Colonic mucosa (tissue), 4 donors: ENCODE results near the gene PHACTR1. TPM values are rescaled to one million over a fixed set of nuclear protein-coding genes. Genes with fewer than 3 reads are reported as not detected.

Experiments used
- DNase-seq: peaks from one replicate; pipeline ENCODE4 v3.0.0-alpha.2; 2020
- H3K27ac ChIP-seq: fragments of 200-600 bp; one replicate; pipeline ENCODE4 v1.8.0; 2021
- H3K27me3 ChIP-seq: fragments of 200-600 bp; one replicate; pipeline ENCODE4 v1.8.0; 2021
- H3K36me3 ChIP-seq: fragments of 200-600 bp; one replicate; pipeline ENCODE4 v1.8.0; 2021
- H3K4me1 ChIP-seq: fragments of 200-600 bp; one replicate; pipeline ENCODE4 v1.8.0; 2021; ENCODE audit warnings: mild to moderate bottlenecking
- H3K4me3 ChIP-seq: fragments of 200-600 bp; one replicate; pipeline ENCODE4 v1.8.0; 2021
- H3K9ac ChIP-seq, 2 donors: one replicate each; pipeline ENCODE4 v1.7.0; 2013; ENCODE audit warnings: control low read depth in 2 of 2, low read depth in 2 of 2, low read length in 2 of 2
- H3K9me3 ChIP-seq: fragments of 200-600 bp; one replicate; pipeline ENCODE4 v1.8.0; 2021
- intact Hi-C: fragments of 100-400 bp; cut with DNase I; formaldehyde crosslinking; loops from one replicate; pipeline ENCODE4 v1.14.1; 2022
- total RNA-seq, 2 donors: library from RNA; stranded (reverse); fragmentation: NEBNext Ultra II Directional in 1 of 2; extraction: Animal tissue kit (Norgen Biotek cat#: 25700) in 1 of 2; gene quantifications; one replicate each; pipeline ENCODE4 v1.2.1, GENCODE V29; 2021
- TF ChIP-seq, protein P1 (sequence below): fragments of 200-600 bp; IDR thresholded peaks from one replicate; pipeline ENCODE4 v1.8.0; 2022; ENCODE audit warnings: antibody characterized with exemption, mild to moderate bottlenecking
- donor health status: healthy.
- donor health status: DM: no; HTN: no; CAD: no.
- donor health status: DM: no; HTN: no; CAD: no.

PHACTR1 gene
- total RNA-seq, 2 donors from 2014 or later: 1.7 to 2.2 TPM

DNA sequence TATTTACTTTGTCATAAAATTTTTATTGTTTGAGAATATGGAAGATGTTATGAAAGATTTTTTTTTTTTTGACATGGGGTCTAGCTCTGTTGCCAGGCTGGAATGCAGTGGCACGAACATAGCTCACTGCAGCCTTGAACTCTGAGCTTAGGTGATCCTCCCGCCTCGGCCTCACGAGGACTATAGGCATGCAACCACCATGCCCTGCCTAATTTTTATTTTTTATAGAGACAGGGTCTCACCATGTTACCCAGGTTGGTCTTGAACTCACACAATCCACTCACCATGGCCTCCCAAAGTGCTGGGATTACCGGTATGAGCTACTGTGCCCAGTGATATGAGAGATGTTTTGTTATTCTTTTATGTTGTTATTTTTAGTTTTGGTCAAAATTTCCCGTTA is 316.0 kb downstream of the PHACTR1 start:
- Histone ChIP-seq H3K36me3 (no peaks in the 10 kb centered on the region), H3K27me3 (no peaks in the 10 kb centered on the region), H3K9ac (no peak overlapping the region), H3K4me1 (no peaks in the 10 kb centered on the region), H3K9me3 (no peaks in the 10 kb centered on the region), H3K4me3 (no peak overlapping the region), H3K27ac (no peak overlapping the region)
- intact Hi-C loops: no loop called here
- no peak for DNase-seq
- TF ChIP-seq, protein P1, sequence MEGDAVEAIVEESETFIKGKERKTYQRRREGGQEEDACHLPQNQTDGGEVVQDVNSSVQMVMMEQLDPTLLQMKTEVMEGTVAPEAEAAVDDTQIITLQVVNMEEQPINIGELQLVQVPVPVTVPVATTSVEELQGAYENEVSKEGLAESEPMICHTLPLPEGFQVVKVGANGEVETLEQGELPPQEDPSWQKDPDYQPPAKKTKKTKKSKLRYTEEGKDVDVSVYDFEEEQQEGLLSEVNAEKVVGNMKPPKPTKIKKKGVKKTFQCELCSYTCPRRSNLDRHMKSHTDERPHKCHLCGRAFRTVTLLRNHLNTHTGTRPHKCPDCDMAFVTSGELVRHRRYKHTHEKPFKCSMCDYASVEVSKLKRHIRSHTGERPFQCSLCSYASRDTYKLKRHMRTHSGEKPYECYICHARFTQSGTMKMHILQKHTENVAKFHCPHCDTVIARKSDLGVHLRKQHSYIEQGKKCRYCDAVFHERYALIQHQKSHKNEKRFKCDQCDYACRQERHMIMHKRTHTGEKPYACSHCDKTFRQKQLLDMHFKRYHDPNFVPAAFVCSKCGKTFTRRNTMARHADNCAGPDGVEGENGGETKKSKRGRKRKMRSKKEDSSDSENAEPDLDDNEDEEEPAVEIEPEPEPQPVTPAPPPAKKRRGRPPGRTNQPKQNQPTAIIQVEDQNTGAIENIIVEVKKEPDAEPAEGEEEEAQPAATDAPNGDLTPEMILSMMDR: no peak

DNA sequence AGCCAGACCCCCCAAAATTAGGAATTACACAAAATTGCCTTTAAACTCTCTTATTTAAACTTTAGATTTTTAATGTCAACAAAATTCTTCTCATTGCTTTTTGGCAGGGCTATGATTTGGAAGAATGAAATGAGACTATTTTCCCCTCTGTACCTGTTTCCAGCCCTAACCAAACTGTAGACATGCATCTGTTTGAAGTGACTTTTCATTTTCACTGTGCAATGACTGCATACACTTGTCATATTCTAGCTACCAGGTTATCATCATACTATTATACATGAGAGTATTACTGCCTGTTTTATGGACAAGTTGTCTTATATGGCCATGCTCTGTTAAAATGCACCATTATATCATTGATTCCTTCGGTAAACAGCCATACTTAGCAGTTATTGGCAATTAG is 316.6 kb downstream of the PHACTR1 start:
- no peak for DNase-seq
- Histone ChIP-seq H3K9me3 (no peaks in the 10 kb centered on the region), H3K9ac (no peak overlapping the region), H3K27me3 (no peaks in the 10 kb centered on the region), H3K4me3 (no peak overlapping the region), H3K36me3 (no peaks in the 10 kb centered on the region), H3K27ac (no peak overlapping the region), H3K4me1 (no peaks in the 10 kb centered on the region)
- intact Hi-C loops: no loop called here
- TF ChIP-seq, protein P1: no peak

DNA sequence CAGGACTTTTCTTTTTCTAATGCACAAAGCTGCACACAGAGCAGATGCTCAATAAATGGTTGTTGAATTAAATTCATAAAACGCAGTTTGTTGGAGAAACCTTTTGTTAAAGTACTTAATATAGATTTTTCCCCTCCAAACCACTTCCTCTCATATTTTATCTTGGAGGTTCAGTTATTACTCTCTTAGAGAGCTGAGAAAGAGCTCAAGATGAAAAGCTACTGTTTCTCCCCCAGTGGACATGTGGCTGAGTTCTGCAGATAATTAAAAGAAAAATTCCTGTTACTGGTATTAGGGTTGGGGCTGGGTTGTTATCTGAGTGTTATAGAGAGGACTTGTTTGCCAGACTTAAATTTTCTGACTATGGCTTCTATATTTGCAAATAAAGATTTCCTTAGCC is 317.7 kb downstream of the PHACTR1 start:
- H3K36me3 ChIP-seq: no peaks in the 10 kb centered on the region
- no peaks in the 10 kb centered on the region for H3K27me3 ChIP-seq
- H3K4me3 ChIP-seq: no peak overlapping the region
- no peak overlapping the region for H3K9ac ChIP-seq
- TF ChIP-seq, protein P1: no peak
- no peak for DNase-seq
- intact Hi-C loops: no loop called here
- no peaks in the 10 kb centered on the region for H3K9me3 ChIP-seq
- no peak overlapping the region for H3K27ac ChIP-seq
- H3K4me1 ChIP-seq: no peaks in the 10 kb centered on the region

DNA sequence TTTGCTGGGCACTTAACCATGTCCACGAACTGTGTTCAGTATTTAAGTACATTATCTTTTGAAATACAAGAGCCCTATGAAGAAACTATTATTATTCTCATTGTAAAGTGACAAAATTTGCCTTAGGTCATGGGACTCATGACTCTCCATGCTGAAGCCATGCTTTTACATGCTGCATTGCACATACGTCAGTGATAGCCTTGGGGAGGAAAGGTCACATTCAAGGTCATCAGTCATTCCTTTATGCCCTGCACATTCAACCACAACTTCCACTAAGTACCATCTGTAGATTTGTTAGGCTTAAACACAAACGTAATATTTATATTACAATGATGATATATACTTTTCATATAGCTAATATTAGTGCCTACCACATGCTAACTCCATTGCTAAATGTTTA is 319.0 kb downstream of the PHACTR1 start:
- no peaks in the 10 kb centered on the region for H3K27me3 ChIP-seq
- H3K9ac ChIP-seq: no peak overlapping the region
- TF ChIP-seq, protein P1: no peak
- no peaks in the 10 kb centered on the region for H3K9me3 ChIP-seq
- no peaks in the 10 kb centered on the region for H3K4me1 ChIP-seq
- no peak overlapping the region for H3K27ac ChIP-seq
- H3K4me3 ChIP-seq: no peak overlapping the region
- DNase-seq: no peak
- intact Hi-C loops: no loop called here
- no peaks in the 10 kb centered on the region for H3K36me3 ChIP-seq

DNA sequence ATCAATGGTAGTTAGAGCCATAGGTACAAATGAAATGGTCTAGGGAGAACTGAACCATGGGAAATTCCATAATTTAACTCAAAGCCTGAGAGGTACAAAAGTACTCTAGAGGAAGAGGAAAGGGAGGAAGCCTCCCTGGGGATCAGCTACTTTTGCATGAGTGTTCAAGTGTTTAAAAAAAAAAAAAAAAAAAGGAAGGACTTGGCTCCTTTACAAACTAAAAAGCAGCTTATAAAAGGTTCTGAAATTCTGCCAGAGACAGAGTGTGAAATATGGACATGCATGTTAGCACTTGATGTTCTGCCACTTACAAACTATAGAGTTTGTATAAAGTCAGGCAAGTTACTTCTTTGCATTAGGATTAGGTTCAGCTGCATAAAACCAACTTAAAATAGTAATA is 321.7 kb downstream of the PHACTR1 start:
- H3K9me3 ChIP-seq: no peaks in the 10 kb centered on the region
- no peak overlapping the region for H3K27ac ChIP-seq
- no peak overlapping the region for H3K9ac ChIP-seq
- H3K4me1 ChIP-seq: no peaks in the 10 kb centered on the region
- TF ChIP-seq, protein P1: no peak
- H3K27me3 ChIP-seq: no peaks in the 10 kb centered on the region
- intact Hi-C loops: no loop called here
- H3K36me3 ChIP-seq: no peaks in the 10 kb centered on the region
- DNase-seq: no peak
- no peak overlapping the region for H3K4me3 ChIP-seq

DNA sequence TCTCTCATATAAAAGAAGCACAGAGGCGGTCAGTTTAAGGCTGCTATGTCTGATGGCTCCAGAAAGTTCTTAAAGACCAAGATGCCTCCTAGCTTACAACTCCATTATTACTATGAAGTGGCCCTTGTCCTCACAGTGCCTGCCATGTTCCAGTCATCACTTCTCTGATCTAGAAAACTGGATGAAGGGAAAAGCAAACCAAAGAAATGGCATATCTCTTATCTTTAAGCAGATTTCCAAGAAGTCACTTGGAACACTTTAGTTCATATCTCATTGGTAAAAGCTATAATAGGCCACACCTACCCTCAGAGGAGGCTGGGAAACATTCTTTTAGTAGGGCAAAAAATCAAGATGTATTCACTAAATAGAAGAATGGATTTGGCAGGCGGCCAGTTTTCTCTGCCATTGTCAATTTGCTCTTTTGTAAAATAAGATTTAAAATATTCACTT is 322.2 kb downstream of the PHACTR1 start:
- intact Hi-C loops: no loop called here
- no peak for DNase-seq

More for the DNA sequence above, 322.2 kb downstream of the PHACTR1 start:
- H3K27ac ChIP-seq: no peak overlapping the region
- no peaks in the 10 kb centered on the region for H3K36me3 ChIP-seq
- H3K9ac ChIP-seq: no peak overlapping the region
- H3K4me1 ChIP-seq: no peaks in the 10 kb centered on the region
- no peaks in the 10 kb centered on the region for H3K27me3 ChIP-seq
- TF ChIP-seq, protein P1: no peak
- H3K4me3 ChIP-seq: no peak overlapping the region
- no peaks in the 10 kb centered on the region for H3K9me3 ChIP-seq
